H9 (cell line): ENCODE results near the gene MED13L. TPM values are rescaled to one million over a fixed set of nuclear protein-coding genes. Genes with fewer than 3 reads are reported as not detected.

Source experiments
- DNase-seq: peaks from one replicate; pipeline ENCODE4 v3.0.0-alpha.2; 2017
- H2AFZ ChIP-seq: one replicate; pipeline ENCODE4 v1.6.1; 2013; ENCODE audit warnings: mild to moderate bottlenecking, low read length, control low read depth, moderate library complexity
- H2AK5ac ChIP-seq: 2 replicates; pipeline ENCODE4 v1.6.1; 2013; ENCODE audit warnings: low read length, control low read depth, mixed read lengths; ENCODE audit not compliant: insufficient read length
- H2BK120ac ChIP-seq: one replicate; pipeline ENCODE4 v1.6.1; 2013; ENCODE audit warnings: low read depth, mild to moderate bottlenecking, low read length, control low read depth, inconsistent platforms; ENCODE audit not compliant: poor library complexity, severe bottlenecking
- H2BK12ac ChIP-seq: 2 replicates; pipeline ENCODE4 v1.6.1; 2013; ENCODE audit warnings: low read length, control low read depth, mixed read lengths, low read depth; ENCODE audit not compliant: insufficient read length
- H2BK15ac ChIP-seq: 2 replicates; pipeline ENCODE4 v1.6.1; 2013; ENCODE audit warnings: low read depth, low read length, control low read depth
- H2BK20ac ChIP-seq: one replicate; pipeline ENCODE4 v1.6.1; 2013; ENCODE audit warnings: low read depth, mild to moderate bottlenecking, low read length, control low read depth, inconsistent platforms; ENCODE audit not compliant: poor library complexity, severe bottlenecking
- H2BK5ac ChIP-seq: 2 replicates; pipeline ENCODE4 v1.6.1; 2013; ENCODE audit warnings: low read length, control low read depth, mixed read lengths; ENCODE audit not compliant: insufficient read length
- H3K14ac ChIP-seq: 2 replicates; pipeline ENCODE4 v1.6.1; 2013; ENCODE audit warnings: low read length, control low read depth; ENCODE audit not compliant: insufficient read depth
- H3K18ac ChIP-seq: 2 replicates; pipeline ENCODE4 v1.6.1; 2013; ENCODE audit warnings: low read depth, mild to moderate bottlenecking, mixed read lengths, low read length, control low read depth; ENCODE audit not compliant: insufficient read length
- H3K23ac ChIP-seq: 2 replicates; pipeline ENCODE4 v1.6.1; 2013; ENCODE audit warnings: low read length, control low read depth, mixed read lengths, low read depth; ENCODE audit not compliant: insufficient read length
- H3K23me2 ChIP-seq: 2 replicates; pipeline ENCODE4 v1.6.1; 2013; ENCODE audit warnings: low read depth, mild to moderate bottlenecking, mixed read lengths, low read length, control low read depth; ENCODE audit not compliant: insufficient read length, poor library complexity, severe bottlenecking
- H3K27ac ChIP-seq: 2 replicates; pipeline ENCODE4 v1.5.1; 2013; ENCODE audit warnings: low read length, control low read depth, mixed read lengths, low read depth; ENCODE audit not compliant: insufficient read length
- H3K27me3 ChIP-seq: 2 replicates; pipeline ENCODE4 v1.6.1; 2013; ENCODE audit warnings: low read length, control low read depth, inconsistent platforms; ENCODE audit not compliant: insufficient read depth
- H3K4ac ChIP-seq: 2 replicates; pipeline ENCODE4 v1.6.1; 2013; ENCODE audit warnings: low read depth, mild to moderate bottlenecking, control low read depth, inconsistent platforms, low read length, moderate library complexity
- H3K4me1 ChIP-seq: 2 replicates; pipeline ENCODE4 v1.6.1; 2013; ENCODE audit warnings: low read length, control low read depth, inconsistent platforms; ENCODE audit not compliant: insufficient read depth
- H3K4me2 ChIP-seq: 2 replicates; pipeline ENCODE4 v1.6.1; 2013; ENCODE audit warnings: low read length, control low read depth, mixed read lengths; ENCODE audit not compliant: insufficient read length, insufficient read depth
- H3K56ac ChIP-seq: 2 replicates; pipeline ENCODE4 v1.6.1; 2013; ENCODE audit warnings: low read depth, mild to moderate bottlenecking, mixed read lengths, low read length, control low read depth; ENCODE audit not compliant: insufficient read length
- H3K79me1 ChIP-seq: 2 replicates; pipeline ENCODE4 v1.6.1; 2013; ENCODE audit warnings: low read depth, mild to moderate bottlenecking, moderate library complexity, low read length, control low read depth, inconsistent platforms; ENCODE audit not compliant: insufficient read depth, poor library complexity, severe bottlenecking
- H3K79me2 ChIP-seq: 2 replicates; pipeline ENCODE4 v1.6.1; 2013; ENCODE audit warnings: low read length, control low read depth, inconsistent platforms; ENCODE audit not compliant: insufficient read depth
- H3K9ac ChIP-seq: 2 replicates; pipeline ENCODE4 v1.6.1; 2013; ENCODE audit warnings: low read length, control low read depth, mixed read lengths; ENCODE audit not compliant: insufficient read length; ENCODE audit errors: extremely low read depth
- H3K9me3 ChIP-seq: one replicate; pipeline ENCODE4 v1.6.1; 2013; ENCODE audit warnings: low read depth, low read length, inconsistent platforms; ENCODE audit not compliant: control insufficient read depth
- H3T11ph ChIP-seq: one replicate; pipeline ENCODE4 v1.6.1; 2013; ENCODE audit warnings: mild to moderate bottlenecking, low read length, control low read depth, inconsistent platforms
- H4K20me1 ChIP-seq: one replicate; pipeline ENCODE4 v1.6.1; 2013; ENCODE audit not compliant: control insufficient read depth, insufficient read length, insufficient read depth
- H4K5ac ChIP-seq: 2 replicates; pipeline ENCODE4 v1.6.1; 2013; ENCODE audit warnings: low read depth, mild to moderate bottlenecking, mixed read lengths, low read length, control low read depth; ENCODE audit not compliant: insufficient read length
- H4K8ac ChIP-seq: replicated peaks from 2 replicates; pipeline ENCODE4 v1.6.1; 2013; ENCODE audit warnings: low read length, control low read depth, mixed read lengths, low read depth; ENCODE audit not compliant: insufficient read length
- H4K91ac ChIP-seq: 2 replicates; pipeline ENCODE4 v1.6.1; 2013; ENCODE audit warnings: low read depth, mild to moderate bottlenecking, moderate library complexity, mixed read lengths, low read length, control low read depth; ENCODE audit not compliant: insufficient read length
- H3K27ac Mint-ChIP-seq, 3 experiments: 2 replicates in 2 of 3; 3 replicates in 1 of 3; pipeline ENCODE4 v1.8.0; 2020 to 2021; ENCODE audit warnings: mixed read lengths in 3 of 3, mild to moderate bottlenecking in 1 of 3, moderate library complexity in 1 of 3
- H3K27me3 Mint-ChIP-seq: 2 replicates; pipeline ENCODE4 v1.8.0; 2021; ENCODE audit warnings: low read depth, mild to moderate bottlenecking, moderate library complexity, mixed read lengths
- H3K36me3 Mint-ChIP-seq, 3 experiments: 2 replicates in 2 of 3; 3 replicates in 1 of 3; pipeline ENCODE4 v1.8.0; 2020 to 2021; ENCODE audit warnings: low read depth in 3 of 3, mixed read lengths in 3 of 3; ENCODE audit not compliant: insufficient read depth in 1 of 3
- H3K4me1 Mint-ChIP-seq, 2 experiments: 2 replicates each; pipeline ENCODE4 v1.8.0; 2020; ENCODE audit warnings: mixed read lengths in 2 of 2
- H3K4me3 Mint-ChIP-seq, 2 experiments: 2 replicates in 1 of 2; 3 replicates in 1 of 2; pipeline ENCODE4 v1.8.0; 2020 to 2021; ENCODE audit warnings: mild to moderate bottlenecking in 2 of 2, mixed read lengths in 2 of 2, moderate library complexity in 1 of 2
- H3K9me3 Mint-ChIP-seq, 2 experiments: 2 replicates in 1 of 2; 3 replicates in 1 of 2; pipeline ENCODE4 v1.8.0; 2020; ENCODE audit warnings: mild to moderate bottlenecking in 2 of 2, mixed read lengths in 2 of 2, moderate library complexity in 1 of 2
- CTCF ChIP-seq: fragments of 200-600 bp; sonication (generic); conservative IDR thresholded peaks from 3 replicates; pipeline ENCODE4 v1.8.0; 2021; ENCODE audit warnings: antibody characterized with exemption, mild to moderate bottlenecking
- WGBS: extraction: QIAGEN DNeasy Blood & Tissue Kit; methylation state at CpG from one replicate; pipeline ENCODE4 v1.1.7; 2013; ENCODE audit warnings: missing lambda C conversion rate, low lambda C conversion rate, mixed read lengths; ENCODE audit not compliant: insufficient read length; ENCODE audit errors: extremely low coverage; 5-methylcytosine and 5-hydroxymethylcytosine counted together
- total RNA-seq: library from RNA; stranded (reverse); gene quantifications from 2 replicates; pipeline ENCODE4 v1.2.1, GENCODE V29; 2021

The MED13L gene
- total RNA-seq, 1 experiment from 2014 or later = 52.4 TPM

GRCh38 chr12:116058574-116058973 lies 218.9 kb downstream of the MED13L start:
- Histone ChIP-seq H3K4me1 (no peaks in the 10 kb centered on the region), H3K4me2 (no peak overlapping the region), H3K9ac (no peak overlapping the region), H3K27me3 (no peaks in the 10 kb centered on the region), H4K20me1 (no peaks in the 10 kb centered on the region), H3T11ph (no peak overlapping the region), H3K27ac (no peak overlapping the region), H2BK15ac (no peak overlapping the region), H3K4ac (no peak overlapping the region), H2BK5ac (no peak overlapping the region), H3K18ac (no peak overlapping the region), H4K8ac (no peak overlapping the region), H2AK5ac (no peak overlapping the region), H2BK120ac (no peak overlapping the region), H3K9me3 (no peaks in the 10 kb centered on the region), H3K79me1 (peaks cover 3% of the 10 kb centered on the region), H2BK20ac (no peak overlapping the region), H3K23me2 (no peaks in the 10 kb centered on the region), H3K14ac (no peak overlapping the region), H3K23ac (no peak overlapping the region), H2AFZ (no peak overlapping the region), H3K79me2 (no peaks in the 10 kb centered on the region), H2BK12ac (no peak overlapping the region), H4K5ac (no peak overlapping the region), H4K91ac (no peak overlapping the region), H3K56ac (no peak overlapping the region)
- WGBS = no CpG with 5 or more reads among the region's 3 CpGs
- no peak overlapping the region for H3K4me3 Mint-ChIP-seq
- H3K36me3 Mint-ChIP-seq = no peaks in the 10 kb centered on the region
- H3K27ac Mint-ChIP-seq = no peak overlapping the region
- no peak for DNase-seq
- no peak for TF ChIP-seq CTCF
- peaks cover 4 to 5% of the 10 kb centered on the region in 2 experiments for H3K4me1 Mint-ChIP-seq
- H3K9me3 Mint-ChIP-seq = no peaks in the 10 kb centered on the region
- no peaks in the 10 kb centered on the region for H3K27me3 Mint-ChIP-seq
